GM21723 (cell line): ENCODE measurements around the gene IL17RB.

Experiments used
- ATAC-seq: cut with Tn5 transposase; IDR thresholded peaks from one replicate; pipeline ENCODE4 v1.9.1; 2021; ENCODE audit warnings: mild to moderate bottlenecking, moderate library complexity; ENCODE audit not compliant: unreplicated experiment

The IL17RB gene

DNA sequence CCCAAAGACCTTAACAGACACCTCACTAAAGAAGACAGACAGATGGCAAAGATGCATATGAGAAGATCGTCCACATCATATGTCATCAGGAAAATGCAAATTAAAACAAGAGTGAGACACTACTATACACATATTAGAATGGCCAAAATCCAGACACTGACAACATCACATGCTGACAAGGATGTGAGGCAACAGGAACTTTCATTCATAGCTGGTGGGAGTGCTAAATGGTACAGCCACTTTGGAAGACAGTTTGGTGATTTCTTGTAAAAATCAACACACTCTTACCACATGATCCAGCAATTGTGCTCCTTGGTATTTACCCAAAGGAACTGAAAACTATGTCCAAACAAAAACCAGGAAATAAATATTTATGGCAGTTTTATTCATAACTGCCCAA lies 17.8 kb upstream of the IL17RB start:
- ATAC-seq: no peak

DNA sequence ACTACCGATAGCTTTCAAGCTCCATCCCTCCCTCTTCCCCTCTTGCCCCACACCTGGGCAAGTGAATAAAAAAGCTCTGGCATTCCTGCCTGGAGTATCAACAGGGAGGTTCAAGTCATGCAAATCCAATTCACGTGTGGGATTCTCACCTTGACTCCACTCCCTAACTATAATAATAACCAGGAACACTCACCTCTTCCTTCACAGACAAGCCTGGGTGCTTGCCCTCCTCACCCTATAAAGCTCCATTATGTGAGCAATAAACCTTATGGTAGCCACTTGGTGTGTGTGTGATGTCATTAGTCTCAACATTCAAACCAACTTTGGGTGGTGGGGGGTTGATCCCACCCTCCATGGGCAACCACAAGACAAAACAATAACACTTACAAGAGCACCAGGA lies 16.8 kb upstream of the IL17RB start:
- no peak for ATAC-seq

DNA sequence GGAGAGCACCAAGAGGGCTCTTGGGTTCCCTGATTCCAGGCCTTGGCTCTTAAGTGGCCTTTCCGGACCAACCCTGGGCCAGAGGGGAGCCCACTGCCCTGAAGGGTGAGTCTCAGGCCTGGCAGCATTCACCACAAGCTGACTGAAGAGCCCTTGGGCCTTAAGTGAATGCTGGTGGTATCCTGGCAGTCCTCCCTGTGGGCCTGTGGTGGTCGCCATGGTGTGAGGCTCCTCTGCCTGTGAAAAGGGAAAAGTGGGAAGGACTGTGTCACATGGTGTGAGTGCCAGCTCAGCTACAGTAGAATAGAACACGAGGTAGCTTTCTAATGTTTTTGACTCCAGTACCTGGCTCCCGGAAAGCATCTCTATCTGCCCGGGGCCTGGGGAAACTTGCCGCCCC lies 15.4 kb upstream of the IL17RB start:
- ATAC-seq: no peak

DNA sequence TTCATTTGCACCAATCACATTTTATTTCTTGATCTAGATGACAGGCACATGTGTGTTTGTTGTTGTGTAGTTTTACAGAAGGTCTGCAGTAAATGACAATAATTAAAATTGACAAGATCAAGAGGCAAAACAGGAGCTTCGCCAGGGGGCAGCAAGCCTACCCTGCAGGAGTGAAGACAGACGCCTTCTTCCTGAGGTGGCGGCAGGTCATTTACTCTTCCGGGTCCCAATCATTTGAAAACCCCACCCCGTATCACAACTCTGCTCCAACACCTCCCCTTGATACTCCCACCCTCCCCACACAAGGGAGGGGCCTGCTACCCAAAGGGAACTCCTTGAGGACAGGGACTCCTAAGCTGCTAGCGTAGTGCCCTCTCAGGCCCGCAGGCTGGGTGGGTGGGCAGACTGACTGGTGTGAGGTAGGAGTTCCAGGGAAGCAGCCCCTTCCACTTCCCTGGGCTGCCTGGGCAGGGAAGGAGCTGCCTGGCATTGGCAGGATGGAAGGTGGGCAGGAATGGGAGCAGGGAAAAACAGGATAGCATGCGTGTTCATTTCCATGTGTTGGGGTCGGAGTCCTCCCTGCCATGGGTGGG lies 13.2 kb upstream of the IL17RB start:
- no peak for ATAC-seq

DNA sequence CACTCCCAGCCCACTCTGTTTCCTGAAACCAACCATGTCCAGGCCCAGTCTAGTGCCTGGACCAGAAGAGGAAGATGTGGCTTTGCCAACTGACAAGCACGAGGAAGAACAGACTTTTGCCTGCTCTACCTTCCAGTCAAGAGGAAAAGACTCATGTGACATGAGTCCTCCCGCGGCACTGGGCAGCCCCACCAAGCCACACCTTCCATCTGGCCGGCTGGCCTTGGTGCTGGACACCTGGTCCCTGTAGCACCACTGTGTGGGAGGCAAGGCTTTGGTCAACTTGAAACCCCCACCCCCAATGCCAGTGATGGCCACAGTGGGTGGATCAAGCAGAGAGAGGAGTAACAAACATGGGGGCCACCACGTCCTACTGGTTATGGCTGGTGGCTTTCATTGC lies 12.7 kb upstream of the IL17RB start:
- ATAC-seq: no peak

DNA sequence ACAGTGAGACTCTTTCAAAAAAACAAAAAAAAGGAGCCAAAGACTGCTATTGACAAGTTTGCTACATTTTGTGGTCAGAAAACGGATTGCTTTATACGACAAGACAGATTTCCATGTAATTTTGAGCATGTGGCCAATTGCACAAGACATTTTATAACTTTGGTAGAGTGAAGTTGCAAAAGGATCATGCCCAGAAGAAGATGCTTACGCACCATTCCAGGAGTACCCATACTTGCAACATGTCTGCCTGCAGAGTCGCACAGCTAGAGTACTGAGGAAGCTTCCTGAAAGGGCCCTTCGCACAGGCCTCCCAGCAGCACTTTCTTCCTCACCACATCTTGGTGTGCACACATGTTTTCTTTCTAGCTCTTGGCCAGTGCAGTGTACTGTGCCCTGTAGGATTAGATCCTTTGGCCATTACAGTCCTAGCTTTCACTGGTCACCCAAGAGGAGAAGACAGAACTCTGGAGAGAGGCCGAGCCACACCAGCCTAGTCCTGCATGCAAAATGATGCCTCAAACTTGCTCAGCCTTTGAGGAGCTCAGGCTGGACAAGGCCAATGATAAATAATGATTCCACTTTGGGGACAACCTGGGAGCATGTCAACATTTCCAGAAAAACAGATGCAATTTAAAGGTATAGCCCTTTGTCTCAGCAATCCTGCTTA lies 11.8 kb upstream of the IL17RB start:
- ATAC-seq: no peak

DNA sequence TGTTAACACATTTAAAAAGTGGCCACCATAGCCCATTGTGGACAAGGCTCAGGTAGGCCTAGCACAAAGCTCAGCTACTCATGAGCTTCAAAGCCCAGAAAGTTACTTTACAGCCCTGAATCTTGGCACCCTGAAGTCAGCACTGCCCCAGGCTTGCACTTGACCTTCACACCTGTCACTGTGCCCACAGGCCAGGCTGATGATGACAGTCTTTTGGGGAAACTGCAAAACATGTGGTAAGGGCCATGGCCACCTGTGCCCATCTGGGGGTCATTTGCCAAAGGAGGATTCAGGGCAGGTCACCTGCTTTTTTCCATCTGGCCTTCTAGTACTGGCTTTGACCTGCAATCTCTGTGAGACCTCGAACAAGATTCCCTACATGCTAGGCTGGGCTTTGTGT lies 11.1 kb upstream of the IL17RB start:
- no peak for ATAC-seq

DNA sequence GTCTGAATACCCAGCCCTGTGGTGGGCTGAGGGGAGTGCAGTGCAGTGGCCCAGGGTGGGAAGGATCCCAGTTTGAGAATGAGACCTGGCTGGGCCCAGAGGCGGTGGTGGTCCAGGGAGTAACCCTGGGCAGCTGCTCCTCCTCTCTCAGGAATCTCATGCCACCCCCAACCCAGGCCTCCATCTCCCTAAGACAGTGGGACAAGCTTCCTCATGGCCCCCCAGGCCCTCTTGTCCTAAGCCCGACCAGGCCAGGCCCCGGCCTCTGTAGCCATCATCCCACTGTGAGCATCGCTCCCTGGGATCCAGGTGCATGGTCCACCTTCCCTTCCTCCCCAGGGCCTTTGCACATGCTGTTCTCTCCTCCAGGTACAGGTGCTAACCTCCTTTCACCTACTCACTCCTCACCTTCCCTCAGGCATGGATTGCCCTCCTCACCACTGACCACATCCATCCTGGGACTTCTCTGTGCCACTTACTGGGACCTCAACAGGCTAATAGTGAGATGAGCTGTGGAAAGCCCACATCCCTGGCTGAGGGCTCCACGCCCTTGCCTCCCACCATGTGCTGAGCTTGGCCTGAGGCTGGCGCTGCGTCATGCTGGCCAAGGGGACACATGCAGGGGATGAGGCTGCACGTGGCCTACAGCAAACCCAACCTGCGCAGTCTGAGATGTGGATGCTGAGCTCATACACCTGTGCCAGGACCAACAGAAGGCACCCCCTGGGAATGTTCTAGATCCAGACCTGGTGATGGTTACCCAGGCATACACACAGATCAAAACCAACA lies 10.1 kb upstream of the IL17RB start:
- ATAC-seq: no peak

DNA sequence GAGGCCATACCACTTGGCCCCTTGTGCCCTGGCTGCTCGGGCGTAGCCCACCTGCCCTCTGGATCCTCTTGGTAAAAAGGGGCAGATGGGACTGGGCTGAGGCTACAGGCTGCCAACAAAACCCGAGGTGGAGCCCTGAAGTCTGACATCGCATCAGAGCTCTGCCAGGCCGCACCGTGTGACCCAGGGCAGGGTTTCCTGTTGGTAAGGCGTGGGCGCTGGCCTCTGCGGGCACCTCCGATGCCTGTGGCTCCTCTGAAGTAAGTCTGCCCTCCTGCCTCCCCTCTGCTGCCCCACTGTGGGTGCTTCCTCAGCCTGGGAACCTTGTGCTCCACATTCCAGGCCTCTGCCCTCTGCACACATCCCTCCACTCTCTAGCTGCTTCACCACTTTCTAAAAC lies 9.0 kb upstream of the IL17RB start:
- no peak for ATAC-seq

DNA sequence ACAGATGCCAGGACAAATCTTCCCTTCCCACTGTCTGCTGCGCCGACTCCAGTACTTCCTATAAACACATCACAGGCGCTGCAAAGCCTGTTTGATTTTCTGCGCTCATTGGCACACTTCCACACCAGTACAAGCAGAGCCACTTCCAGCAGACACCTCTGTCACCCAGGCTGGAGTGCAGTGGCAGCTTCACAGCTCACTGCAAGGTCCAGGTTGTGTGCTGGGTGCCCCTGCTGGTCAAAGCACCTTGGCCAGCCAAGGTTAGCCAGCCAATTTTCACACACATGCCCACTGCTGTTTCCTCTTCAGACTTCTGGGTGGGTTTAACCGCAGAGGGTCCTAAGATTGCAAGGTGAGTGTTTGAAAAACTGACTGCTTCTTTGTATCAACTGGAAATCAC lies 5.1 kb upstream of the IL17RB start:
- ATAC-seq: no peak

DNA sequence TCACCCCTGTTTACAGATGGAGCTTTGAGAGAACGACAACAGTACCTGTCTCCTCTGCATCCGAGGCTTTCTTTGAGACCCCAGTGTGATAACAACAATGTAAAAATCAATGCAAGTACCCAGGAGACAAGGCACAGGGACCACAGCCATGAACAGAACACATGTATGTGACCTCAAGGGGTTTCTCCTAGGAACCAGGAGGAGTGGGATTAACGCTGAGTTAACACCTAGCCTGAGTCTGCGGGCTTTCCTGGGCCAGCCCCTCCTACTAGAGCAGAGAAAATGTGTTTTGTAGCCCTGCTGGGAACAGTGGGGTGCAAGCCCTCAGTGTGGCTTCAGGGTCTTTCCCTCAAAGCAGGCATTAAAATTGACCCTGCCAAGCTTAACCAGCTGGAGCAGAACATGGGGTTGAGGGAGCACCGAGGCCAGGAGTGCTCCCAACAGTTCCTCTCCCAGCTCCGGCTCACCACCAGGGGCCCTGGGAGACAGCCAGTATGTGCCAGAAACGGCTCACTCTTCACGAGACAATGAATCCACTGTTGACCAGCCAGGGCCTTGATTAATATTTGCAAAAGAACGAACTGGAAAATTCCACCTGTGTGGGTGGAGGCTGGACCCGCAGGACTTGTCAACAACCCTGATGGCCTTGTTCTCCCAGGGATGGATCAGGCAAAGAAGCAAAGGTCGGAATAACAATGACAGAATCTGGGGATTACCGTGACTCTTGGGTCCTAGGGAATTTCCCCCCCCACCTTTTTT lies 3.8 kb upstream of the IL17RB start:
- ATAC-seq: no peak

DNA sequence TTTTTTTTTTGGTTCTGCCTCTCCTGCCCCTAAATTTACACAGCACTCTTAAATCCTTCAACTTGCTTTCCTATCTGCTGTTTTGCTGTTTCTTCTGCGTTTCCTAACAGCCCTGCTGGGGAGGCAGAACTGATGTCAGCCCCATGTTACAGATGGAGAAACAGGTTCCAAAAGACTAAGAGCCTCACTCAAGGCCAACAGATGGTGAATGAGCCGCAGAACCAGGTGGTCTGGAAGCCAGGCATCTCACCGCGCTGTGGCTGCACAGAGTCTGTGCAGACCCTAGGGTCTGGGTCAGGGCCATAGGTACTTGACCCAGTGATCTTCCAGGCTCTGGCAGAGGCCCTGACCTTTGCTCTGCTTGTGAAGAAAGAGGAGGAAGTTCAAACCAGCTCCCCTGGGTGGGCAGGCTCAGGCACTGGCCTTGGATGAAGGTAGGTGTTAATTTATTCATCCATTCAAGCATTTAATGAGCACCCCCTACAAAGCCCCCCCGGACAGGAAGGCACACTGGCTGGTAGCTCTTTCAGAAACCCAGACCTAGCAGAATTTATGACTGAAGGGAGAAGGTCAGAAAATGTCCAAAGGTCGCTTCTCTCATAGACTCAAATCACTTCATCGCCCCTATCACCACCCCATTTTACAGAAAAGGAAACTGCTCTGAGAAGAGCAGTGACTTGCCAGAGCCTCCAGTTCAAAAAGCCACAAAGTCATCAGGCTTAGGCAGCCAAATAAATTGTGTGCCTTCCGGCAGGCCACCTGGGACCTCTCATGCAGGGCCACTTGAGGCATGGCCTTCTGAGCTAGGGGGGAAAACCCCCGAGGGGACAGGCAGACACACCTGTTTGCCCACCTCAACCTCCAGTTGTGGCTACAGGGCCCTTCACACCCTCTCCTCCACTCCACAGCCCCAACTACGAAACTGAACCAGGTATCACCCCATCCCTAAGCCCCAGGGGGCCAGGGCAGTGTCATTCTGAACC lies 2.9 kb upstream of the IL17RB start:
- ATAC-seq: peak; percentile 48

DNA sequence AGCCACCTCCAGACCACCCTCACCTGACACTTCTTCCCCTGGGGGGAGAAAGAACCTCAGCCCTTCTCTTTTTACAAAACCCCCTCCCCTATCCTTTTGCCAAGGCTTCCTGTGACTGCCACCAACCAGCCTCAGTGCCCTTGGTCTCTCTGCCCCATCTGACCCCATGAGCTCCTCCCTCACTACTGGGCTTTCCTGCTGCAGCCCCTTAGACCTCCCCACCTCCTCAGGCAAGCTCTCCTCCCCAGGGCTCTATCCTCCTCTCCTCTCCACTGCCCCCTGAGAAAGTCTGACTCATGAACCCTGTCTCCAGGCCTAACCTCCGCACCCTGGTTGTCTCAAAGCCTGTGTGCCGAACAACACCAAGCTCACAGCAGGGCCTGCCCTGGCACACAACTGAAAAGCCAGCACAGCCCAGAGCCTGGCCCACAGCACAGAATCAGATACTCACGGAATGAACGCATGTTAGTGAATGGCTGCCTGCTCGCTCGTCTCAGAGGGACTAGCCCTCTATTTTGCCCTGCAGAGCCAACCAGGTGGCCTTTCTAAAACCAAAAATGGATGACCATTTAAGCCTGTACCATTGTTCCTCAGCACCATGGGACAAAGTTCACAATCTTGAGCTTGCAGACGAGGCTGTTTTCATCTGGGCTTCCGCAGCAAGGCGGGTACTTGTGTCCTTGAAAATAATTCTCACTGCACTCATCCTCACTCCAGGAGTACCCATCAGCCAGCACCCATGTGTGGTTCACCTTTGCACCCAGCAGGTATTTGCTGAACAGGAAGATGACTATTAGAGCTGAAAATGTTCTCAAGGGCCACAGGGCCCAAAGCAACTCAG lies 1.9 kb upstream of the IL17RB start:
- ATAC-seq: no peak

DNA sequence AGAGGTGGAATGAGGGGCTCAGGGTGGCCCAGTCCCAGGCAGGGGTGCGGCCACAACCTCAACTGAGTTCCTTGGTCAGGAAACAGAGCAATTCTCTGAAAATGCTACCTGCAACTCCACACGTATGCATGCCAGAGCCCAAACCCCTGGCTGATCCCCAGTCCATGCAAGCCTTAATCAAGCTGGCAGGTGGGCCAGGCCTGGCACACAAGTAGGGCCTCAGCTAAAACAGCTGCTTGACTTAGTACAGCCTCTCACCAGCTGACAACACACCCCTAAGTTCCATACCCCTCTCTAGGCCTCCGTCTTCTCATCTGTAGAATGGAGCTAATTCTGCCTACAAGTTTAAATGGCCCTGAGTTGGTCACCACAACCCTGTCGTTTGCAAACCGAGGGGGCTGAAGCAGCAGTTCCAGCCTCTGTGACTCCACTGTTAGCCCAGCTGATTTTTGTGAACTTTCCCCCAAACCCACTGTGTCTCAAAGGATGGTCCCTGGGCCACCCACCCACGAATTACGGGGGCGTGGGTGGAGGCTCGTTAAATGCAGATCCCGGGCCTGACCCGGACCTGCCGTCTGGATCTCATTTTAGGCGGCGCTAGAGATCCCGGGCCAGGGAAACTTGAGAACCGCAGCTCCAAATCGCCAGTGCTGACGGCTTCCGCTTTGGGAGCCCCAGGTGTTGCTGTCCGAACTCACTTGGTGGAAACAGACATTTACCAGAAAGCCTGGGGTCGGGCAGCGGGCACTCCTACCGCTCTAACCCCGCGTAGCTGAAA lies 1.1 kb upstream of the IL17RB start:
- ATAC-seq: peak; percentile 12

DNA sequence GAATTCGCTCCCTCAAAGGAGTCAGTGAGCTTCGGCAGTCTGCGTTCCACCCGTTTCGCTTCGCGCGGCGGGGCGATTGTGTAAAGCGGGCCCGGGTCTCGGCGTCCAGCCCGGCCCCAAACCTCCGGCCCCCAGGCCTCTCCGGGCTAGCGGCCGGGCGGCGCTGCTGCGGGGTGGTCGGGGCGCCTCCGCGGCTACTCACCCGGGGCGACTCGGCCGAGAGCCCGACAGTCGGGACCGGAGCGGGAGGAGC lies 561 bp upstream of the IL17RB start:
- ATAC-seq: no peak

DNA sequence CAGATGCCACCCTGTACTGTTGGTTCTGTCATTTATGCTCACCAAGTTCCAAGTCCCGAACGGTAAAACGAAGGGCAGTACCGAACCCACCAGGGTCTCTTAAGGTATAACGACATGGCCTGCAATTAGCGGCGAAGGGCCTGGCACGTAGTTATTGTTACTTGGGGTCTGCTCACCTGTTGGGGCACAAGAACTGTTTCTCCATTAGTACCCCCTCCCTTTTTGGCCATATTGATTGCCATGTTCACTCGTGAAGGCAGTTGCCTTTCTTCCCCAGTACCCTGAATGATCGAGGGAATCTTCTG lies 435 bp downstream of the IL17RB start:
- no peak for ATAC-seq

DNA sequence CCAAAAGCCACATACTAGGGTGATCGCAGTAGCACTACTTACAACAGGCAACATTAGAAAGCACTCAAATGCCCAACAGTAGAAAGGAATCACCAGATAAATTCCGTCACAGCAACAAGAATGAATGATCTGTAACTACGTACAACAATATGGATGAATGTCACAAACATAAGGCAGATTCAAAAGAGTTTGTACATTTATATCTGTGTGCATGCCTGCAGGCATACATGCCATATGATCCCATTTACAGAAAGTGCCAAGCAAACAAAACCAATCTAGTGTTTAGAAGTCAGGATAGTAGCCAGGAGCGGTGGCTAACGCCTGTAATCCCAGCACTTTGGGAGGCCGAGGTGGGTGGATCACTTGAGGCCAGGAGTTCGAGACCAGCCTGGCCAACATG lies 3.5 kb downstream of the IL17RB start:
- ATAC-seq: no peak

DNA sequence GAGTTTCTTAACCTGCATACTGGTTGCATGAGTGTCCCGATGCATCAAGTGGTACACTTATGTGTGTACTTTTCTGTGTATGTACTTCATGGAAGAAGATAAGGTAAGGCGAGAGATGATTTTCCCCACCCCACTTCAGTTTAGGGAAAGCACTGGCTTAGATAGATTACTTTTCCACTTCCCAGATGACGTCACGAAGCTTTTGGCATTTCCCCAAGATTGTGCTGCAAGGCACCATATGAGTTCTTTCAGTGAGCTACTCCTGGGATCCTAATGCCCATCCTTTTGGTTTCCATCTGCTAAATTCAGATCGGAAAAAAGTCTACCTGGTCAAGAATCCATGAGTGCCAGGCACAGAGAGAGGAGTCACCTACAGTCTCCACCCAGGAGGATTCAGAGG lies 4.5 kb downstream of the IL17RB start:
- no peak for ATAC-seq

DNA sequence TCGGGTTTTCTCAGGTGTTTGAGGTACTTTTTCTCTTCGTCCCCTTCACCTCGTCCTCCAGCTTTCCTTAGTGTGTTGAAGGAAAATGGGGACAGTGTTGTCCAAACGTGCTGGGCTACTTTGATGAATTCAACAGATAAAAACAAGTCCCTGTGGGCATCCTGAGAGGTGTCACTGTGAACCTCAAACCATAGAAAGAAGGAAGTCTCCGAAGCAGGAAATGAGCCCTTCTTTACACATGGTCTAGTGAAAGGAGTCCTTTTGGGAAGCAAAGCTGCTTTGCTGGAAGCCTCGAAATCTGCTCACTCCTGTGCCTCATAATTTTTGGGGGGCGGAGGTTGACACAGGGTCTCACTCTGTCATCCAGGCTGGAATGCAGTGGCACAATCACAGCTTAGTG lies 10.6 kb downstream of the IL17RB start:
- ATAC-seq: no peak
